Muscle layer of duodenum (tissue), 2 donors: Measurements from ENCODE around the gene UST.
A peak's percentile ranks its signal among the peaks of the same experiment; 100 is the strongest.

Experiments
- H3K27ac ChIP-seq: one replicate; pipeline ENCODE4 v1.7.0; 2013; ENCODE audit warnings: mild to moderate bottlenecking, low read length
- H3K27me3 ChIP-seq: one replicate; pipeline ENCODE4 v1.7.0; 2013; ENCODE audit warnings: low read depth, mild to moderate bottlenecking, control low read depth, low read length
- H3K36me3 ChIP-seq, 2 donors: one replicate each; pipeline ENCODE4 v1.7.0; 2013; ENCODE audit warnings: low read length in 2 of 2, control low read depth in 1 of 2, mild to moderate bottlenecking in 1 of 2; ENCODE audit not compliant: insufficient read depth in 2 of 2, control insufficient read depth in 1 of 2
- H3K4me1 ChIP-seq, 2 donors: one replicate each; pipeline ENCODE4 v1.7.0; 2013; ENCODE audit warnings: low read length in 2 of 2, mild to moderate bottlenecking in 2 of 2, control low read depth in 1 of 2, moderate library complexity in 1 of 2; ENCODE audit not compliant: insufficient read depth in 2 of 2, control insufficient read depth in 1 of 2
- H3K4me3 ChIP-seq, 2 donors: one replicate each; pipeline ENCODE4 v1.7.0; 2013; ENCODE audit warnings: low read length in 2 of 2, low read depth in 1 of 2, mild to moderate bottlenecking in 1 of 2
- H3K9me3 ChIP-seq, 2 donors: one replicate each; pipeline ENCODE4 v1.7.0; 2013; ENCODE audit warnings: low read length in 2 of 2, control low read depth in 1 of 2, mild to moderate bottlenecking in 1 of 2; ENCODE audit not compliant: control insufficient read depth in 1 of 2
- donor health status: healthy.

The UST gene

DNA sequence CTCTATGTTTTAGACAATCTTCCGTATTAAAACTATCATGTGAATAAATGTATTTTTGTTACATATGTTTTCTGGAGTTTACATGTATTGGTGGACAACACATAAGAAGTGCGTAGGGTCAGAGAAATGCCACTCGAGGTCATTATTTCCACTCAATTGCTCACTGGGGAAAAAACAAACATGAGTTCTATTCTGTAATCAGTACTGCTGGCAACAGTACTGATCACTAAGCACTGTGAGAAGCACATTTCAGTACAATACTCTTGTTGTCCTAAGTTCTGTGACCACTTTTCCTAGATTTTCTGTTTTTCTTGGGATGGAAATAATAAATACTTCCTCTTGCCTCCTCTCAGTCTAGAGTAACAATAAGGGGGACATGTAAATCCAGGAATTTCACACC is 44.5 kb downstream of the UST start:
- peaks cover 0 to 7% of the 10 kb centered on the region in 2 donors for H3K9me3 ChIP-seq
- no peak overlapping the region for H3K4me3 ChIP-seq
- H3K27ac ChIP-seq = no peak overlapping the region

DNA sequence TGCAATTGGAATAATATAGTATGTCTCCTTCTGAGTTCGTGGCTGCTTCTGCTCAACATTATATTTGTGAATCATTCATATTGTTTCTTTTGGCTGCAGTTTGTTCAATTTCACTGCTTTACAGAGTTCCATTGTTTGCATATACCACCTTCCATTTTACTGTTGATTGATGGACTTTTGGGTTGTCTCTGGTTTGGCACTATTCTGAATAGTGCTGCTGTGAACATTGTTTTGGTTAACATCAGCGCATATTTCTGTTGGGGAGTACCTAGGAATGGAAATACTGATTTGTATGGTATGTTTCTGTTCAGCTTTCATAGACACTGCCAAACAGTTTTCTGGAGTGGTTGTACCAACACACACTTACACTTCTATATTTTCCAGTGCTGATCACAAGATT is 46.9 kb downstream of the UST start:
- Histone ChIP-seq H3K27ac (no peak overlapping the region), H3K4me3 (no peak overlapping the region), H3K36me3 (no peaks in the 10 kb centered on the region), H3K9me3 (peaks cover 0 to 7% of the 10 kb centered on the region in 2 donors), H3K27me3 (no peaks in the 10 kb centered on the region), H3K4me1 (no peaks in the 10 kb centered on the region)

More for the DNA sequence above, 44.5 kb downstream of the UST start:
- H3K4me1 ChIP-seq = no peaks in the 10 kb centered on the region
- no peaks in the 10 kb centered on the region for H3K36me3 ChIP-seq
- H3K27me3 ChIP-seq = no peaks in the 10 kb centered on the region

DNA sequence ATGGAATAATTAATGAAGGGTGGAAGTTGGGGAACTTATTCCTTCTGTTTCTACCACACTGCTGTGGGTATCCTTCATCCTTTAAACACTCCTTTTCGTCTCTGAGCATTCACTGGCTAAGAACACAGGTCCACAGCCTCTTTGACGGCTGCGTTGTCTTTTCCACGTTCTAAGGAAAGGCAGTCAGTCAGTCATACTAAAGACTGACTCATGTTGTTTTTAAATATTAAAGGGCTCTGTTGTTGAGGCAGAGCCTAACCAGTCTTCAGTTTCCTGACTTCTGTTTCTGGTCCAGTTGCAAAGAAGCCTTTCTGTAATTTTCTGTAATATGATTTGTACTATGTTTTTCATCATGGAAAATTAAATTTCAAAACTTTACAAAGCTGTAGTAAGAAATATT is 48.0 kb downstream of the UST start:
- Histone ChIP-seq H3K9me3 (peaks cover 0 to 7% of the 10 kb centered on the region in 2 donors), H3K4me1 (no peaks in the 10 kb centered on the region), H3K4me3 (no peak overlapping the region), H3K27me3 (no peaks in the 10 kb centered on the region), H3K27ac (no peak overlapping the region), H3K36me3 (no peaks in the 10 kb centered on the region)

DNA sequence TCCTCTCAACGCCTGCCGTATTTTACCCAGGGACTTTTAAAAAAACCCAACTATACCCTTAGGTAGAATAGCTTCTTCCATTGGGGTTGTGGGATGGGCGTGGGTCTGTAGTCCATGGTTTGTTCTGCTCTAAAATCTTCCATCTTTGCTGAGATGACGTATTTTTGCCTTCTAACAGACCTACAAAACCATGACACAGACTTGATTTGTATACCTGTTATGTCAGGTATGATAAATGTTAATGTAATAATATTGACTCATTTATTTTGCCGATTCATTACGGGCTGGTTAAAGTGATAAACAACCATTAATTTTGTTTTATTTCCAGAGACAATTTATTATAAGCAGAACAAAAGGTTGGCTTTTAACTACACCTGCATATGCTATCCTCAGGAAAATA is 48.7 kb downstream of the UST start:
- Histone ChIP-seq H3K27me3 (no peaks in the 10 kb centered on the region), H3K9me3 (peaks cover 0 to 7% of the 10 kb centered on the region in 2 donors), H3K27ac (no peak overlapping the region), H3K36me3 (no peaks in the 10 kb centered on the region), H3K4me1 (no peaks in the 10 kb centered on the region), H3K4me3 (no peak overlapping the region)

DNA sequence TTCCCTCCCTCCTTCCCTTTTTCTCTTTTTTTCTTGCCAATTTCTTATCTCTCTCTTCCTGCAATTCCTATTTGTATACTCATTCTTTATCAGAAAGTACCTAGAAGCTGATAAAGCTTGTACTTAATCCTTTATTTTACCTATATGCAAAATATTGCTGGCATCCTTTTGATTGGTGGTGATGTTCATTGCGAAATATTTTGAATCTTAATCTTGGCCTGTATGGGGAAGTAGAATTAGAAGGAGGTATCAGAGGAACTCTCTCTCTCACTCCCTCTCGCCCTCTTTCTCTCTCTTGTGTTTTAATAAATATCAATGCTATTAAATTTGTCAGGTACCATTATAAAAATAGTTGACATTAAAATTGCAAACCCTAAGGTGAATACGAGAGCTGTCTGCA is 52.8 kb downstream of the UST start:
- H3K4me1 ChIP-seq = peaks cover 0 to 7% of the 10 kb centered on the region in 2 donors
- no peak overlapping the region for H3K4me3 ChIP-seq
- H3K27ac ChIP-seq = no peak overlapping the region
- no peaks in the 10 kb centered on the region for H3K27me3 ChIP-seq
- no peaks in the 10 kb centered on the region for H3K36me3 ChIP-seq
- H3K9me3 ChIP-seq = no peaks in the 10 kb centered on the region

DNA sequence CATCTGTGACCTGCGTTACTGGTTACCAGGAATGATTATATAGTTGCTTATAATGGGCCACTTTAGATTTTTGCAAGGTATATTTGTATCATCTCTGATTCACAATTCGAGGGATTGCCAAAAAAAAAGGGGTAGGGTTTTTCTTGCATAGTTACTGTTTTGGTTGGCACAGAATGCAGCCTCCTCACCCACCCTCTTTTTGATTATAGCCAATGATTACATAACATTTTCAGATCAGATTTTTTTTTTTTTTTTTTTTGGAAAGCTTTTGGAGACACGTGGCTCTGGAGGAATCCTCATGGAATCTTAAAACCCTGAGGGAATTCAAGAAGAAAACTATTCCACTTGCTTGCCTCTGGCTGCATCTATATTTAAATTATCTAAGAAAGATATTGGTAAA is 53.7 kb downstream of the UST start:
- no peak overlapping the region for H3K27ac ChIP-seq
- H3K9me3 ChIP-seq = no peaks in the 10 kb centered on the region

DNA sequence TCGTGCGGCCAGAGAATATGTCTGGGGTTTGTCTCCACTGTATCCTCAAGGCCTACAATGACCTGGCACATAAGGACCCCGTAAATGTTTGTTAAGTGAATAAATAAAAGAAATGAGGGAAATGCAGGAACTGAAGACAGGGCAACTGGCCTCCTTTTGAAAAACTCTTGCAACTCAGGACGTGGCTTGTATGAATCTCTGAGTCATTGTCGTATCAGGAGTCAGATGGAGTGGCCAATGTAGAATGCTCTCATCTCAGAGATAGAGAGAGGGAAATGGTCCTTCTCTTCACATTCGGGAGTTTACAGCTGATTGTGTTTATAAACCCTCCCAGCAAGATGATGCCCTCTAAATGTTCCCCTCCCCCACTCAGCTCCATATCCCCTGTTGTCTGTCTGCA is 57.1 kb downstream of the UST start:
- no peaks in the 10 kb centered on the region for H3K27me3 ChIP-seq
- peaks cover 0 to 7% of the 10 kb centered on the region in 2 donors for H3K4me1 ChIP-seq

More for the DNA sequence above, 53.7 kb downstream of the UST start:
- Histone ChIP-seq H3K27me3 (no peaks in the 10 kb centered on the region), H3K4me3 (no peak overlapping the region), H3K4me1 (peaks cover 0 to 7% of the 10 kb centered on the region in 2 donors), H3K36me3 (no peaks in the 10 kb centered on the region)

DNA sequence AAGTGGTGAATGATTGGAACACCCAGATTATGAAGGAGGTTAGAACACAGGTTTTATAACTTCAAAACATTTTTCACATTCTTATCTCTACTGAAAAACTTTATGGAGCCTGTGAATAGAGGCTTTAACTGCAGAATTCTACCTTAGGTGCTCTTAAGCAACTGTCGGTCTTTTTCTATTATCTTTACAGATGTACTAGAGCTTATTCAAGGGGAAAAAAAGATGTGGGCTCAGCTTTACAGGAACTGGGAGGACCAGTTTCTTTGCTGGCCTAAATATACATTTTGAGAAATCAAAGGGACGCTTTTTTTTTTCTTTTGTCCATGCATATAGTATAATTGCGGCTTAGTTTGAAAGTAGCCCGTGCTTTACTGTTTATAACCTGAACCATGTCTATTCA is 58.9 kb downstream of the UST start:
- peaks cover 0 to 7% of the 10 kb centered on the region in 2 donors for H3K4me1 ChIP-seq
- H3K9me3 ChIP-seq = no peaks in the 10 kb centered on the region
- no peaks in the 10 kb centered on the region for H3K27me3 ChIP-seq
- no peaks in the 10 kb centered on the region for H3K36me3 ChIP-seq
- H3K27ac ChIP-seq = no peak overlapping the region
- peak overlapping the region in 1 of 2 donors; percentile 1 for H3K4me3 ChIP-seq

More for the DNA sequence above, 57.1 kb downstream of the UST start:
- no peak overlapping the region for H3K27ac ChIP-seq
- no peaks in the 10 kb centered on the region for H3K9me3 ChIP-seq
- no peak overlapping the region for H3K4me3 ChIP-seq
- no peaks in the 10 kb centered on the region for H3K36me3 ChIP-seq

DNA sequence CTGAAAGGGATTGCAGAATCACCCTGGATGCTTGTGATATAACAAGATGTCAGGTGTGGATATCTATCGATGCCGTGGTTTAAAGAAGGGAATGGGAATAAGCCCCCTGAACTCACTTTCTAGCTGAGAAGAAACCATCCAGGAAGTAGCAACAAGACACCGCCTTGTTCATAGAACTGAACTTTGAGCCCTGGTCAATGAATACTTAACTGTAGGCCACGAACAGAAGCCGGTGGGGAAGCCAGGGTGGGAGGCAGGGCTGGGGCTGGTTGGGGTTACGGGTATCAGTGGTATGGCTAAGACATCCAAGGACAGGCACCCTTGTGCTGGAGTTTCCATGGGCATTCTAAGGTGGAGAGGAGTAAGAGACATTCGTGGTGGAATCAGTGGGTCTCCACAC is 61.0 kb downstream of the UST start:
- Histone ChIP-seq H3K9me3 (no peaks in the 10 kb centered on the region), H3K4me3 (no peak overlapping the region), H3K27ac (no peak overlapping the region), H3K36me3 (no peaks in the 10 kb centered on the region), H3K27me3 (no peaks in the 10 kb centered on the region), H3K4me1 (peaks cover 0 to 7% of the 10 kb centered on the region in 2 donors)

DNA sequence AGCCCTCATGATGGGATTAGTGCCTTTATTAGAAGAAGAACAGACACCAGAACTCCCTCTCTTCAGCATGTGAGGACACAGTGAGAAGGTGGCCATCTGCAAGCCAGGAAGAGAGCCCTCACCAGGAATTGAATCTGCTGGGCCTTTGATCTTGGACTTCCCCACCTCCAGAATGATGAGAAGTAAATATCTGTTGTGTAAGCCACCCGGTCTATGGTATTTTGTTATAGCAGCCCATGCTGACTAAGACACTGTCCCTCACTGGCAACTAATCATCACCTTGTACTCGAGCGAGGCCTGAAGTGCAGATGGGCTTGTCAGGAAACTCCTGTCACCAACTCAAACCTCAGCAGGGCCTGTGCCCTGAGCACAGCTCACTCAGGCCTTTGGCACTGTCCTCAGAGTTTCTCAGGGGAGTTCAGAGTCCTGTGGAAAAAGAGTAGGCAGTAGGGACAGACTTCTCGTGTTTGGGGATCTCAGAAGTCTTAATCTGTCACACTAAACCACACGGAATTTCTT is 62.0 kb downstream of the UST start:
- H3K4me3 ChIP-seq = no peak overlapping the region
- no peaks in the 10 kb centered on the region for H3K36me3 ChIP-seq
- H3K27me3 ChIP-seq = no peaks in the 10 kb centered on the region
- H3K27ac ChIP-seq = no peak overlapping the region
- H3K9me3 ChIP-seq = no peaks in the 10 kb centered on the region
- peaks cover 0 to 6% of the 10 kb centered on the region in 2 donors for H3K4me1 ChIP-seq

DNA sequence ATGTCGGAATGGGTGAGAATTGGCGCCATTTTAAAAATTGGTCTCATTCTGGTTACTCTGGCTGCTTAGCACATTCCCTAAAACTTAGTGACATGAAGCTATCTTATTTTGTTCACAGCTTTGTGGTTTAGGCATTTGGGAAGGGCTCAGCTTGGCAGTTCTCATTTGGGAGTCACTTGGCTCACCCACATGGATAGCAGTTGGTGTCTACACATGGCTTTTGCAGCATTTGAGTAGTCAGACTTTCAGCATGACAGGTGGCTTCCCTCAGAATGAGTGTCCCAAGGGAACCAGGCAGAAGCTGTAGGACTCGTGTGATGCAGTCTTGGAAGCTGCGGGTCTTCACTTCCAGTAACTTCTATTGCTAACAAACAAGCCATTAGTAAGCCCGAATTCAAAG is 64.6 kb downstream of the UST start:
- H3K4me1 ChIP-seq = no peaks in the 10 kb centered on the region
- no peak overlapping the region for H3K27ac ChIP-seq
- H3K4me3 ChIP-seq = no peak overlapping the region
- no peaks in the 10 kb centered on the region for H3K27me3 ChIP-seq
- H3K36me3 ChIP-seq = no peaks in the 10 kb centered on the region
- no peaks in the 10 kb centered on the region for H3K9me3 ChIP-seq

DNA sequence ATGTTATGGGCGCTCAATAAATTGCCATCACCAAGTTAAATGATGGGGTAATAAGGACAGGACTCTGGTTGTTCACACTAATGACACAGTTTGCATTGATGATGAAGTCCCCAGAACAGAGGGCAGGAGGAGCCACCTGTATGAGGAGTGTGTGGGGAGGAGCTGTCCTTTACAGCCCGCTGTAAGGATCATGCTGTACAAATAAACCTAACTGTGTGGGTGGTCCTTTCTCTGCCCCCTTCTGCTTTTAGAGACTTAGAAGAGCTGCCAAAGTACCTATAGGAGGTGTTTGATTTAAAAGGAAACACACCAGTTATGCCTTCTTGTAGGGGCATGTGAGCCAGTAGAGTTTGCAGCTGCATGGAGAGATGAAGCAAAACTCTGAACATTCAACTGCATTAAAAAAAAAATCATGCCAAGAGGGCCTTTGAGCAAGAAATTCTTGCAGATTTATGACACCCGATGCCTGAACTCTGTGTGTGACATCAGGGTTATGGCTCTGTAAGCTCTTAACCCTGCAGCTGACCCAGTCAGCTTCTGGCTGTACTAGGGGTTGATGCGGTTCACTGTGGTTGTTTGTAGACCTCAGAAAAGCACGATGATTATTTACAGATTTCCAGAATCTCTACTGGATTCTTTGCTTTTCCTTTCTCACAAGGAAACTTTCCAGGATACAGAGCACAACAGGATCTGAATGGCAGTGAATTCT is 67.4 kb downstream of the UST start:
- no peak overlapping the region for H3K27ac ChIP-seq
- no peaks in the 10 kb centered on the region for H3K27me3 ChIP-seq
- no peaks in the 10 kb centered on the region for H3K9me3 ChIP-seq
- H3K36me3 ChIP-seq = no peaks in the 10 kb centered on the region
- H3K4me3 ChIP-seq = no peak overlapping the region
- no peaks in the 10 kb centered on the region for H3K4me1 ChIP-seq
